Activated CD8-positive, alpha-beta T cell treated with anti-CD3 and anti-CD28 coated beads for 36 hours (primary cell): ENCODE data around the gene SETBP1. TPM values are rescaled to one million over a fixed set of nuclear protein-coding genes. Genes with fewer than 3 reads are reported as not detected.
A peak's percentile ranks its signal among the peaks of the same experiment; 100 is the strongest.

Experiments used
- ATAC-seq: fragments of 200-7000 bp; cut with Tn5 transposase; one replicate; pipeline ENCODE4 v1.10.0; 2021; ENCODE audit warnings: mild to moderate bottlenecking, moderate library complexity
- CTCF ChIA-PET: fragments of 350-600 bp; sonication (Branson Sonifier 250); formaldehyde crosslinking; loops from one replicate; lab custom pipeline; 2021; ENCODE audit warnings: antibody characterized with exemption; lab: Charles Lee
- POLR2A ChIA-PET: fragments of 350-600 bp; sonication (Branson Sonifier 250); formaldehyde crosslinking; loops from one replicate; lab custom pipeline; 2021; ENCODE audit warnings: antibody characterized with exemption; lab: Charles Lee
- DNase-seq: peaks from one replicate; pipeline ENCODE4 v3.0.0-alpha.2; 2020
- H3K27ac Mint-ChIP-seq: one replicate; pipeline ENCODE4 v1.8.0; 2021; ENCODE audit warnings: mild to moderate bottlenecking, mixed read lengths
- H3K27me3 Mint-ChIP-seq: one replicate; pipeline ENCODE4 v1.8.0; 2021; ENCODE audit warnings: mixed read lengths
- H3K36me3 Mint-ChIP-seq: one replicate; pipeline ENCODE4 v1.8.0; 2021; ENCODE audit warnings: low read depth, mixed read lengths
- H3K4me1 Mint-ChIP-seq: one replicate; pipeline ENCODE4 v1.8.0; 2021; ENCODE audit warnings: low read depth, mixed read lengths
- H3K4me3 Mint-ChIP-seq: one replicate; pipeline ENCODE4 v1.8.0; 2021; ENCODE audit warnings: mild to moderate bottlenecking, moderate library complexity, mixed read lengths
- H3K9me3 Mint-ChIP-seq: one replicate; pipeline ENCODE4 v1.8.0; 2021; ENCODE audit warnings: mixed read lengths
- CTCF ChIP-seq: fragments of 200-600 bp; IDR thresholded peaks from one replicate; pipeline ENCODE4 v1.8.0; 2022; ENCODE audit warnings: antibody characterized with exemption, mild to moderate bottlenecking
- intact Hi-C: fragments of 100-400 bp; cut with micrococcal nuclease; formaldehyde crosslinking; loops from one replicate; pipeline ENCODE4 v1.10.0; 2022
- total RNA-seq, 2 experiments: library from RNA; stranded (reverse); gene quantifications; one replicate each; pipeline ENCODE4 v1.2.3, GENCODE V29; 2021

Gene SETBP1
- total RNA-seq, 2 experiments from 2014 or later: 10.2 to 10.4 TPM

DNA sequence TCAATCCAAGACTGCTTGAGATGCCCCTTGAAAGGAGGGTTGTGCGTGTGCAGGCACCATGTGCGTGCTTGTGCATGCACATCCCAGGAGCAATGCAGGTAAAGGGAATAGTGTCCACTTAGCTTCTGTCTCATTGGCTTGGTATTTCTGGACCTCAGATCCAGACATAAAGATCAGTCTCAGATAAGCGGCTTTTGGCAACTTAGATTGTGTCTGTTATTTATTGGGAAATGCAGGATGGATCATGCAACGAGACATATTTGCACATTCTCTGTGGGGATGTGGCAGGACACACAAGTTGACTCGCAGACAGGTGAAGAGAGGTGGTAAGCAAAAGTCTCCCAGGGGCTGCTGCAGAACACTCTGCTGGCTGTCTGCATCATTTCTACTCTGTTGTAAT is 67.9 kb downstream of the SETBP1 start:
- Mint-ChIP-seq H3K36me3 (no peaks in the 10 kb centered on the region), H3K9me3 (no peaks in the 10 kb centered on the region), H3K27ac (no peak overlapping the region), H3K4me1 (peaks cover 6% of the 10 kb centered on the region), H3K27me3 (peaks cover 6% of the 10 kb centered on the region), H3K4me3 (no peak overlapping the region)
- intact Hi-C loops: no loop called here
- DNase-seq (no peak), ATAC-seq (no peak)
- no peak for TF ChIP-seq CTCF
- POLR2A ChIA-PET: no interaction called here
- CTCF ChIA-PET: no interaction called here

DNA sequence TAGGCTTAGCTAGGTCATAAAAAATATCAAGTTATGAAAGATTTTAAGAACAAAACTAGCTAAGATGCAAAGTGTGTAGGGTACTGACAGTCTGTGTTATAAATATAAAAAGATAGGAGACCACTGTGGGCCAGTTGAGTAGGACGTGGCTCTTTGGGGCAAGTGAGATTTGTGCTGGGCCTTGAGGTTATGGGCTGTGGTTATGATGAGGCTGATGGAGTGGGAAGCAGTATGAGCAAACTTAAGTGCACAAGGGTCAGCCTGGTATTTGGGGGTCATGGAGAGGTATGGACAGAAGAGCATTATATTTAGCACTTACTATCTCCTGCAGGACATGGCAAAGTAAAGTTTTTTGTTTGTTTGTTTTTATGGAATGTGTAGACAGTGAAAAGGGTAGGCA is 70.1 kb downstream of the SETBP1 start:
- Mint-ChIP-seq H3K27me3 (peaks cover 7% of the 10 kb centered on the region), H3K4me1 (peaks cover 6% of the 10 kb centered on the region), H3K36me3 (no peaks in the 10 kb centered on the region), H3K27ac (no peak overlapping the region), H3K9me3 (no peaks in the 10 kb centered on the region), H3K4me3 (no peak overlapping the region)
- intact Hi-C loops: no loop called here
- ATAC-seq (no peak), DNase-seq (no peak)
- ChIA-PET POLR2A (no interaction called here), CTCF (no interaction called here)
- TF ChIP-seq CTCF: no peak

DNA sequence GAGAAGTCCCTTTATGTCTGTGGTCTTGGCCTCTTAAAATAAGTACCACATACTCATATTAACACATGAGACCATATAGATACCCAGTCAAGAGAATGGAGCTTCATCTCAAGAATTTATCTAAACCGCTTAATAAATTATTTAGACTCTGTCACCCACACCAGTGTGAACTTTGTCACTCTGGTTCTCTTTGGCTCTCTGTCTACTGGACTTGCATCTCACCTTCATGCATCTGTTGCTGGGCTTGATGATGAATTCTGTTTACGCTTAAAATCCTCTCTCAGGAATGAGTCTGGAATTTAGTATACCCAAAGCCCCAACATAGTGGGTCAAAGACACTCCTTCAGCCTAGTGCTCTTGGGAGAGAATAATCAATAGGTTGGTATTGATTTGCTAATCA is 73.9 kb downstream of the SETBP1 start:
- DNase-seq: no peak
- intact Hi-C loops: no loop called here
- Mint-ChIP-seq H3K4me1 (peaks cover 21% of the 10 kb centered on the region), H3K4me3 (no peak overlapping the region), H3K27ac (no peak overlapping the region), H3K36me3 (no peaks in the 10 kb centered on the region), H3K27me3 (peaks cover 7% of the 10 kb centered on the region), H3K9me3 (no peaks in the 10 kb centered on the region)
- ChIA-PET CTCF (no interaction called here), POLR2A (no interaction called here)
- no peak for ATAC-seq
- TF ChIP-seq CTCF: no peak

GRCh38 chr18:44758861-44759631 is 78.4 kb downstream of the SETBP1 start:
- Mint-ChIP-seq H3K9me3 (no peaks in the 10 kb centered on the region), H3K36me3 (peaks cover 2% of the 10 kb centered on the region), H3K27me3 (peaks cover 3% of the 10 kb centered on the region), H3K4me3 (peak overlapping the region; percentile 27), H3K27ac (peak overlapping the region; percentile 94), H3K4me1 (peaks cover 26% of the 10 kb centered on the region)
- CTCF ChIA-PET: interaction anchor here (1.0 to 1.6 kb wide), 5 partner anchors 10 to 128 kb away, joined by 3 to 8 read pairs (median 4); no protein-coding TSS in a partner anchor
- intact Hi-C loops: loop anchor here (2.0 to 5.0 kb wide), 2 partner anchors 34 to 128 kb away; no protein-coding TSS in a partner anchor
- DNase-seq: peak; percentile 79
- POLR2A ChIA-PET: interaction anchor here (0.6 to 2.6 kb wide), 9 partner anchors 26 to 144 kb away, joined by 3 to 14 read pairs (median 4); partner anchors contain the start of gene SETBP1
- peak; percentile 91 for ATAC-seq
- no peak for TF ChIP-seq CTCF

- peaks cover 3% of the 10 kb centered on the region for H3K27me3 Mint-ChIP-seq
- peak; percentile 35 for DNase-seq
- ATAC-seq: peak; percentile 33
- H3K4me3 Mint-ChIP-seq: peak overlapping the region; percentile 27
- ChIA-PET CTCF (interaction anchor here (1.0 to 1.6 kb wide), 5 partner anchors 9 to 128 kb away, joined by 3 to 8 read pairs (median 4); no protein-coding TSS in a partner anchor), POLR2A (interaction anchor here (0.8 to 2.6 kb wide), 7 partner anchors 27 to 133 kb away, joined by 3 to 14 read pairs (median 5); partner anchors contain the start of gene SETBP1)
- intact Hi-C loops: loop anchor here (2.0 to 5.0 kb wide), 2 partner anchors 35 to 127 kb away; no protein-coding TSS in a partner anchor
- peak overlapping the region; percentile 94 for H3K27ac Mint-ChIP-seq
- H3K9me3 Mint-ChIP-seq: no peaks in the 10 kb centered on the region
- no peak for TF ChIP-seq CTCF
- H3K36me3 Mint-ChIP-seq: peaks cover 2% of the 10 kb centered on the region
- H3K4me1 Mint-ChIP-seq: peaks cover 26% of the 10 kb centered on the region
Observed at GRCh38 chr18:44759925-44760342, 79.2 kb downstream of the SETBP1 start.
